GM19240 (cell line): Measurements from ENCODE around the gene KLC1.
"Not testable (repeated sequence)": the region's sequence is repeated elsewhere in the genome, so short reads cannot be mapped to it uniquely, and the experiment has no call there.

Experiments used
- DNase-seq: peaks from one replicate; pipeline ENCODE4 v3.0.0; 2011; ENCODE audit warnings: low spot score; ENCODE audit not compliant: insufficient read length

The KLC1 gene

GRCh38 chr14:103628684-103629502 is at the start of gene KLC1:
Gene KLC1, plus strand, starts transcription at chr14:103629211. Its CDS starts 25,354 bp downstream, at chr14:103654565.
- DNase-seq = peak; percentile 57

GRCh38 chr14:103581206-103581605 is 47.8 kb upstream of the KLC1 start:
- DNase-seq = no peak

GRCh38 chr14:103581954-103582703 is 46.9 kb upstream of the KLC1 start:
- no peak for DNase-seq

- DNase-seq = no peak
These were observed 44.6 kb upstream of the KLC1 start for GRCh38 chr14:103584326-103584915.

GRCh38 chr14:103593577-103593976 is 35.4 kb upstream of the KLC1 start:
- DNase-seq = peak; percentile 67

- DNase-seq = no peak
These were observed 34.7 kb upstream of the KLC1 start for GRCh38 chr14:103594265-103594664.

GRCh38 chr14:103597623-103598377 is 31.2 kb upstream of the KLC1 start:
- no peak for DNase-seq

GRCh38 chr14:103600503-103600902 is 28.5 kb upstream of the KLC1 start:
- DNase-seq = no peak

- no peak for DNase-seq
These were observed 24.4 kb upstream of the KLC1 start for GRCh38 chr14:103604620-103605019.

- DNase-seq = peak; percentile 57
These were observed 21.9 kb upstream of the KLC1 start for GRCh38 chr14:103606963-103607668.

GRCh38 chr14:103607822-103608221 is 21.2 kb upstream of the KLC1 start:
- DNase-seq = no peak

GRCh38 chr14:103609081-103609480 is 19.9 kb upstream of the KLC1 start:
- DNase-seq = not testable (repeated sequence)

- no peak for DNase-seq
These were observed 17.8 kb upstream of the KLC1 start for GRCh38 chr14:103611215-103611614.

GRCh38 chr14:103613517-103613916 is 15.5 kb upstream of the KLC1 start:
- no peak for DNase-seq

- DNase-seq = no peak
These were observed 12.2 kb upstream of the KLC1 start for GRCh38 chr14:103616635-103617300.

- no peak for DNase-seq
These were observed 10.0 kb upstream of the KLC1 start for GRCh38 chr14:103619057-103619456.

GRCh38 chr14:103621860-103622259 is 7.2 kb upstream of the KLC1 start:
- no peak for DNase-seq

GRCh38 chr14:103623308-103623707 is 5.7 kb upstream of the KLC1 start:
- DNase-seq = no peak

GRCh38 chr14:103623883-103624482 is 5.0 kb upstream of the KLC1 start:
- DNase-seq = no peak

- DNase-seq = no peak
These were observed 4.2 kb upstream of the KLC1 start for GRCh38 chr14:103624860-103625259.
